ENCODE results near the gene MAGEB16. TPM values are rescaled to one million over a fixed set of nuclear protein-coding genes. Genes with fewer than 3 reads are reported as not detected.
A peak's percentile ranks its signal among the peaks of the same experiment; 100 is the strongest.

The MAGEB16 gene
- polyA plus RNA-seq = not detected
- long read RNA-seq, donor 1 = 0 reads
- long read RNA-seq, donor 2 = 0 reads
- long read RNA-seq, donor 3 = 0 reads
- long read RNA-seq, donor 4 = 0 reads
- long read RNA-seq, donor 5 = 0 reads
- long read RNA-seq, donor 6 = 0 reads
- long read RNA-seq, donor 7 = 0 reads
- long read RNA-seq, donor 8 = 0 reads
- long read RNA-seq, donor 9 = 0 reads
- long read RNA-seq, donor 10 = 0 reads

DNA sequence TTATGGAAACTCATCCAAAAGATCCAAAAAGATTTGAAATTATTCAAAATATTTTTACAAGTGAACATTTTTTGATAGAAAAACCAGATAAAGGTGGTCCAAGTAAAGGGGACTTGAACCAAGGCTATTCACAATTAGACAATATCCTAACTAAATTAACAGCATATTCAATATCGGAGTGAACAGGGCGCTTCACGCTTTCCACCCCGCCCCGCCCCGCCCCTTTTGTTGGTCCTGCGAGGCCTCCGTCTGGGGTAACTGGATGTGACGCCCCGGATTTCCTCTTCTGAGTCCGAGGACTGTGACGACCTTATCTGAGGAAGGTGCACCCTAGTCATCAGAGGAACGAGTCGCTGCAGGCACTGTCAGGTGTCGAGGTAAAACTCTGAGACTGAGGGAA, at the start of gene MAGEB16:
Gene MAGEB16 (plus strand): TSS at position 301 of the 400 bp plus-strand sequence. CDS start 3,855 bp downstream, outside the sequence.
- WGBS, 3 donors = 90 to 96% (median 93%) methylated on average over 15 of the region's 15 CpGs
- no peak for DNase-seq

DNA sequence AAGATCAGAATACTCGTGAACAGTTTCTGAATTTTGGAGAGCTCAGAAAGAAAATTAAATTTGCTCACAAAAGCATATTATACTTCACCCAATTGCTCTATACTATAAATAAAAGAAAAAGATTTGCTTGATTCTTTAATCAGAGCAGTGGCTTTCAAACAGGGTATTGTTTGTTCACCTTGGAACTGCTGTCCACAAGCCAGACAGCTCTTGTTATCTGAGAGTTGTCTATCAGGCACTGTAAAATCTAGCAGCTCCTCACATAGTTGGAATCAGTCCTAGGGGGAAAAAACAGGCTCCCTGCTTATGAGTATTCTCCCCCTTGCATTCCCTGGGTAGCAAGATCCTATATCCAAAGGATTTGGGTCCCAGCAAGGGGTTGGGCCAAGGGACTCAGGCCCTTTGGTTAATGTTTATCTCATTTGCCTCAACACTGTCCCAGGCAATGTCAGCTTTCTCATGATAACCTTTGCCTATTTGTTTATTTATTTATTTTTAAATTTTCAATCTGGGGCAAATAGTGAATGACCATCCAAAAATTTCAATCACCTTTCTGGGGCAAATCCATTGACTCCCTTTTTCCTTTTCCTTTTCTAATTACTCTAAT, 24.1 kb upstream of the MAGEB16 start:
- no peaks in the 10 kb centered on the region for H3K27me3 ChIP-seq (ENCODE audit: control insufficient read depth in 3 of 3, insufficient read depth in 3 of 3, low read length in 3 of 3)
- DNase-seq (no peak), FAIRE-seq (no peak)
- no peak overlapping the region for H3K27ac ChIP-seq (ENCODE audit: low read depth in 1 of 3, low read length in 2 of 3)
- H3K36me3 ChIP-seq (ENCODE audit: control insufficient read depth in 3 of 3, insufficient read depth in 2 of 3, low read depth in 1 of 3, low read length in 3 of 3) = no peaks in the 10 kb centered on the region
- no peaks in the 10 kb centered on the region for H3K4me1 ChIP-seq (ENCODE audit: control insufficient read depth in 3 of 3, insufficient read depth in 2 of 3, low read depth in 1 of 3, low read length in 2 of 3)
- H3K4me3 ChIP-seq (ENCODE audit: low read depth in 1 of 3, low read length in 3 of 3) = no peak overlapping the region
- no peaks in the 10 kb centered on the region for H3K9me3 ChIP-seq (ENCODE audit: control insufficient read depth in 2 of 2, insufficient read depth in 1 of 2, low read depth in 1 of 2, low read length in 1 of 2)
- whole genome bisulfite sequencing, 3 donors = 68 to 79% (median 78%) methylated on average over 1 of the region's 1 CpG

More for the DNA sequence above, at the start of gene MAGEB16:
- H3K36me3 ChIP-seq (ENCODE audit: control insufficient read depth in 3 of 3, insufficient read depth in 2 of 3, low read depth in 1 of 3, low read length in 3 of 3) = no peaks in the 10 kb centered on the region
- no peak within 1 kb of the TSS for H3K27ac ChIP-seq (ENCODE audit: low read depth in 1 of 3, low read length in 2 of 3)
- H3K4me3 ChIP-seq (ENCODE audit: low read depth in 1 of 3, low read length in 3 of 3) = no peak within 1 kb of the TSS
- H3K9me3 ChIP-seq (ENCODE audit: control insufficient read depth in 2 of 2, insufficient read depth in 1 of 2, low read depth in 1 of 2, low read length in 1 of 2) = no peaks in the 10 kb centered on the region
- FAIRE-seq = no peak
- no peaks in the 10 kb centered on the region for H3K27me3 ChIP-seq (ENCODE audit: control insufficient read depth in 3 of 3, insufficient read depth in 3 of 3, low read length in 3 of 3)
- H3K4me1 ChIP-seq (ENCODE audit: control insufficient read depth in 3 of 3, insufficient read depth in 2 of 3, low read depth in 1 of 3, low read length in 2 of 3) = no peaks in the 10 kb centered on the region

DNA sequence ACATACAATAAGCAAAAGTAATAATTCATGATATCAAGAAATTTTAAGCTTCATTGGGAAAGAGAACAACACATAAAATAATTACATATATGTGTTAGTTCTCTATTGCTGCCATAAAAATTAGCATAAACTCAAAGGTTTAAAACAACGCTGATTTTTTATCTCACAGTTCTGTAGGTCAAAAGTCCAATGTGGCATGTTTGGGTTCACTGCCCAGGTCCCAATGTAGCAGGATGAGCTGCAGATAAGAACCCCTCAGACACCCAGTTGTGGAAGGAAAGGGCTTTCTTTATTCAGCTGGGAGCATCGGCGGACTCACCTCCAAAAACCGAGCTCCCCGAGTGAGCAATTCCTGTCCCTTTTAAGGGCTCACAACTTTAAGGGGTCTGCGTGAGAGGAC, 13.1 kb upstream of the MAGEB16 start:
- Histone ChIP-seq H3K36me3 (ENCODE audit: control insufficient read depth in 3 of 3, insufficient read depth in 2 of 3, low read depth in 1 of 3, low read length in 3 of 3) (no peaks in the 10 kb centered on the region), H3K4me3 (ENCODE audit: low read depth in 1 of 3, low read length in 3 of 3) (no peak overlapping the region), H3K4me1 (ENCODE audit: control insufficient read depth in 3 of 3, insufficient read depth in 2 of 3, low read depth in 1 of 3, low read length in 2 of 3) (peaks cover 0 to 4% (median 0%) of the 10 kb centered on the region in 3 donors), H3K27ac (ENCODE audit: low read depth in 1 of 3, low read length in 2 of 3) (peak overlapping the region in 1 of 3 donors; percentile 45), H3K27me3 (ENCODE audit: control insufficient read depth in 3 of 3, insufficient read depth in 3 of 3, low read length in 3 of 3) (no peaks in the 10 kb centered on the region), H3K9me3 (ENCODE audit: control insufficient read depth in 2 of 2, insufficient read depth in 1 of 2, low read depth in 1 of 2, low read length in 1 of 2) (peaks cover 0 to 3% of the 10 kb centered on the region in 2 donors)
- FAIRE-seq (no peak), DNase-seq (peak in 1 of 2 donors; percentile 50)
- 62 to 72% (median 72%) methylated on average over 6 of the region's 6 CpGs for WGBS, 3 donors

DNA sequence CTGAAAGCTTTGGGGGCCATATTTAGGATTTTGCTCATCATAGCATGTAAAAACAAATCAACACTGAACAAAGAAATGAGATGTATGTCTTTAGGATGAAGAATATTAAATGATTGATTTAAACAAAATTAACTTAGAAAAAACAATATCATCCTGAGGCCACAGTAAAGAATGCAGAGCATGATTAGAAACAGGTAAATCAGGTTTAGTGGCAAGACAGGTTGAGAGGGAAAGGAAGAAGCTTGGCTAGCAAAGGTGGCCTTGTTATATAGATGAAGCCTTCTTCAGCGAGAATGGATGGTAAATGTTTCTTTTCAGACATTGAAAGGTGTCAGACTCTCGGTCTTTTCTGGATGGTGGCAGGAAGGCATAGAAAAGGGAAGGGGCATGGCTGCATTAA, 11.9 kb upstream of the MAGEB16 start:
- no peak for FAIRE-seq
- no peak for DNase-seq
- no peak overlapping the region for H3K4me3 ChIP-seq (ENCODE audit: low read depth in 1 of 3, low read length in 3 of 3)
- H3K9me3 ChIP-seq (ENCODE audit: control insufficient read depth in 2 of 2, insufficient read depth in 1 of 2, low read depth in 1 of 2, low read length in 1 of 2) = peaks cover 0 to 3% of the 10 kb centered on the region in 2 donors
- WGBS, 3 donors = 73 to 91% (median 85%) methylated on average over 2 of the region's 2 CpGs
- no peak overlapping the region for H3K27ac ChIP-seq (ENCODE audit: low read depth in 1 of 3, low read length in 2 of 3)
- no peaks in the 10 kb centered on the region for H3K36me3 ChIP-seq (ENCODE audit: control insufficient read depth in 3 of 3, insufficient read depth in 2 of 3, low read depth in 1 of 3, low read length in 3 of 3)
- H3K27me3 ChIP-seq (ENCODE audit: control insufficient read depth in 3 of 3, insufficient read depth in 3 of 3, low read length in 3 of 3) = no peaks in the 10 kb centered on the region
- peaks cover 0 to 4% (median 0%) of the 10 kb centered on the region in 3 donors for H3K4me1 ChIP-seq (ENCODE audit: control insufficient read depth in 3 of 3, insufficient read depth in 2 of 3, low read depth in 1 of 3, low read length in 2 of 3)

DNA sequence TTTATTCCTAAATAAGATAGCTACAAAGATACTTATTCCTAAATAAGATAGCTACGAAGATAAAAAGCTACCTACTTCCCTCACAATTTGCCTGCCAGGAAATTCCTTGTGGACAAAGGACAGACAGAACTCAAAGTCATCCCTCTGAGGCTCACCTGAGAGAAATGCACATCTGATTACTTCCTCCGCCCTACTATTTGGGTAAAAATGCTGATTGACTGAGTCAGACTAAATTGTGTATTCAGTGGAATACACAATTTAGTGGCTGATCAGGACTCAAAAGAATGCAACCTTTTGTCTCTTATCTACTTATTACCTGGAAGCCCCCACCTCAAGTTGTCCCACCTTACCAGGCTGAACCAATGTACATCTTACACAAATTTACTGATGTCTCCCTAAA, 10.3 kb upstream of the MAGEB16 start:
- FAIRE-seq (no peak), DNase-seq (no peak)
- Histone ChIP-seq H3K4me3 (ENCODE audit: low read depth in 1 of 3, low read length in 3 of 3) (no peak overlapping the region), H3K36me3 (ENCODE audit: control insufficient read depth in 3 of 3, insufficient read depth in 2 of 3, low read depth in 1 of 3, low read length in 3 of 3) (no peaks in the 10 kb centered on the region), H3K9me3 (ENCODE audit: control insufficient read depth in 2 of 2, insufficient read depth in 1 of 2, low read depth in 1 of 2, low read length in 1 of 2) (peaks cover 0 to 3% of the 10 kb centered on the region in 2 donors), H3K27me3 (ENCODE audit: control insufficient read depth in 3 of 3, insufficient read depth in 3 of 3, low read length in 3 of 3) (no peaks in the 10 kb centered on the region), H3K4me1 (ENCODE audit: control insufficient read depth in 3 of 3, insufficient read depth in 2 of 3, low read depth in 1 of 3, low read length in 2 of 3) (peaks cover 0 to 4% (median 0%) of the 10 kb centered on the region in 3 donors), H3K27ac (ENCODE audit: low read depth in 1 of 3, low read length in 2 of 3) (no peak overlapping the region)
- 81 to 85% (median 81%) methylated on average over 2 of the region's 2 CpGs for WGBS, 3 donors

DNA sequence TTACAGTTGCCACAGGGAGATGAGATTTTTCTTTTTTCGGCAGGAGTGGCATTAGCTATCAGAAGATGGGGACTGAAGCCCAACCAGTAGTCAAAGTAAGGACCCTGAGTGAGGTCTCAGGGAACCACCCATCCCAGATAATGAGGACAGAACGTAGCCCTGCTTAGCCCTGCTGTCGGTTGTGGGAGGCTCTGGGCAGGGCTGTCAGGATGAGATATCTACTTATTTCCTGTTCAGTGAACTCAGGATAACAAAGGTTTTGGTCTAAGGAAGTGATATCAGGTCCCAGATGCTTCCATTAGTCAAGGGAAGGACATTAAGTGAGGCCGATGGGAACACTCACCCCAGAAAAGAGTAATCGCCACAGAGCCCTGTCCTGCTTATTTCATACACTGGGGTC, 2.3 kb downstream of the MAGEB16 start:
- DNase-seq (no peak), FAIRE-seq (no peak)
- no peaks in the 10 kb centered on the region for H3K9me3 ChIP-seq (ENCODE audit: control insufficient read depth in 2 of 2, insufficient read depth in 1 of 2, low read depth in 1 of 2, low read length in 1 of 2)
- no peaks in the 10 kb centered on the region for H3K36me3 ChIP-seq (ENCODE audit: control insufficient read depth in 3 of 3, insufficient read depth in 2 of 3, low read depth in 1 of 3, low read length in 3 of 3)
- WGBS, 3 donors = 71 to 86% (median 73%) methylated on average over 5 of the region's 5 CpGs
- no peak overlapping the region for H3K27ac ChIP-seq (ENCODE audit: low read depth in 1 of 3, low read length in 2 of 3)
- no peaks in the 10 kb centered on the region for H3K4me1 ChIP-seq (ENCODE audit: control insufficient read depth in 3 of 3, insufficient read depth in 2 of 3, low read depth in 1 of 3, low read length in 2 of 3)
- H3K4me3 ChIP-seq (ENCODE audit: low read depth in 1 of 3, low read length in 3 of 3) = no peak overlapping the region
- H3K27me3 ChIP-seq (ENCODE audit: control insufficient read depth in 3 of 3, insufficient read depth in 3 of 3, low read length in 3 of 3) = no peaks in the 10 kb centered on the region

DNA sequence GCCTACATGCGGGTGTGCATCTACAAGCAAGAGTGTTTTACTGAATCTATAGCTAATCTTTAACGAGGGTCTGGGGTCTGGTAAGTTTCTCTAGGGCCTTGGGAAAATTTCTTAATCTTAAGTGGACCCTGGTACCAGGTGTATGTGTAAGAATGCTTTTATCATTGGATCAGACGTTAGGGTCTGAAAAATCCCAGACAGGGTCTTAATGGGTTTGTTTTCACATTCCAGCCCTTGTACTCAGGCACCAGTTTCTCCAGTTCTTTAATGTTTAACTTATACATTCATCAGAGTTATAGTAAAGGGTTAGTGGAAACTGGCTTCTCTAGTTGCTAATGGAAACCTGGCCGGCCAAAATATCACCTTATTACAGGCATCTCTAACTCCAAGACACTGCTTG, 11.6 kb downstream of the MAGEB16 start:
- whole genome bisulfite sequencing, 3 donors = 42 to 52% (median 46%) methylated on average over 4 of the region's 4 CpGs
- peak in 1 of 2 donors; percentile 30 for DNase-seq
- no peaks in the 10 kb centered on the region for H3K9me3 ChIP-seq (ENCODE audit: control insufficient read depth in 2 of 2, insufficient read depth in 1 of 2, low read depth in 1 of 2, low read length in 1 of 2)
- H3K4me1 ChIP-seq (ENCODE audit: control insufficient read depth in 3 of 3, insufficient read depth in 2 of 3, low read depth in 1 of 3, low read length in 2 of 3) = peaks cover 0 to 8% (median 0%) of the 10 kb centered on the region in 3 donors
- no peaks in the 10 kb centered on the region for H3K27me3 ChIP-seq (ENCODE audit: control insufficient read depth in 3 of 3, insufficient read depth in 3 of 3, low read length in 3 of 3)
- no peaks in the 10 kb centered on the region for H3K36me3 ChIP-seq (ENCODE audit: control insufficient read depth in 3 of 3, insufficient read depth in 2 of 3, low read depth in 1 of 3, low read length in 3 of 3)
- H3K4me3 ChIP-seq (ENCODE audit: low read depth in 1 of 3, low read length in 3 of 3) = no peak overlapping the region
- no peak for FAIRE-seq
- no peak overlapping the region for H3K27ac ChIP-seq (ENCODE audit: low read depth in 1 of 3, low read length in 2 of 3)

DNA sequence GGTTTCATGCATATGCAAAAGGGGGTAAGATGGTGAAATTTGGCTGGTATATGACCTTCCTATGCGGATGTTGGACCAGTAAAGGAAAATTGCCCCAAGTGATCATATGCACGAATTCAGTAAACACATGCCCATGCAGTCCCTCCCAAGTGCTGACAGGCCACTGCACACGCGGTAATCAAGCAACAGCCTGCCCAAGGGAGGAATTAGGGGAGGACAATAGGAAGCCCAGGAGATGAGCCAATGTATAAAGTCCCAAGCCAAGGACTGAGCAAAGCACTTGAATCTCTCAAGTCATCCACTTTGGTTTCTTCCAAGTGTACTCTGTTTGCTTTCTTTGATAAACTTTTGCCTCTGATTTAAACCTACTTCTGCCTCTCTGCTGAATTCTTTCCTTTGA, 21.1 kb downstream of the MAGEB16 start:
- Histone ChIP-seq H3K4me1 (ENCODE audit: control insufficient read depth in 3 of 3, insufficient read depth in 2 of 3, low read depth in 1 of 3, low read length in 2 of 3) (no peaks in the 10 kb centered on the region), H3K36me3 (ENCODE audit: control insufficient read depth in 3 of 3, insufficient read depth in 2 of 3, low read depth in 1 of 3, low read length in 3 of 3) (no peaks in the 10 kb centered on the region), H3K9me3 (ENCODE audit: control insufficient read depth in 2 of 2, insufficient read depth in 1 of 2, low read depth in 1 of 2, low read length in 1 of 2) (no peaks in the 10 kb centered on the region), H3K4me3 (ENCODE audit: low read depth in 1 of 3, low read length in 3 of 3) (no peak overlapping the region), H3K27ac (ENCODE audit: low read depth in 1 of 3, low read length in 2 of 3) (no peak overlapping the region), H3K27me3 (ENCODE audit: control insufficient read depth in 3 of 3, insufficient read depth in 3 of 3, low read length in 3 of 3) (no peaks in the 10 kb centered on the region)
- 58 to 77% (median 66%) methylated on average over 4 of the region's 4 CpGs for WGBS, 3 donors
- DNase-seq (no peak), FAIRE-seq (no peak)
